Breast epithelium (tissue), 4 donors: Measurements from ENCODE around the gene ZGPAT. TPM values are rescaled to one million over a fixed set of nuclear protein-coding genes. Genes with fewer than 3 reads are reported as not detected.
A peak's percentile ranks its signal among the peaks of the same experiment; 100 is the strongest.

Experiments used
- DNase-seq, 2 donors: peaks; one replicate each; pipeline ENCODE4 v3.0.0-alpha.2; 2019; ENCODE audit warnings: low spot score in 2 of 2
- H3K27ac ChIP-seq, 2 donors: fragments of 200-600 bp; sonication (generic) in 1 of 2; one replicate each; pipeline ENCODE4 v1.5.1; 2016 to 2019; ENCODE audit warnings: mild to moderate bottlenecking in 1 of 2
- H3K27me3 ChIP-seq, 2 donors: fragments of 200-600 bp; sonication (generic) in 1 of 2; one replicate each; pipeline versions ENCODE4 v1.5.1 to v1.6.0; 2017 to 2019; ENCODE audit warnings: control low read depth in 1 of 2, mild to moderate bottlenecking in 1 of 2
- H3K36me3 ChIP-seq: fragments of 200-600 bp; one replicate; pipeline ENCODE4 v1.5.1; 2019
- H3K4me1 ChIP-seq, 2 donors: fragments of 200-600 bp; sonication (generic); one replicate each; pipeline ENCODE4 v1.5.1; 2016 to 2019; ENCODE audit warnings: control low read depth in 1 of 2
- H3K4me3 ChIP-seq, 3 donors: fragments of 200-600 bp; sonication (generic); 1 replicate in 2 of 3; 2 replicates in 1 of 3; pipeline ENCODE4 v1.5.1; 2016 to 2019; ENCODE audit warnings: mild to moderate bottlenecking in 3 of 3, moderate library complexity in 2 of 3
- H3K9me3 ChIP-seq, 2 donors: fragments of 200-600 bp; sonication (generic) in 1 of 2; one replicate each; pipeline ENCODE4 v1.5.1; 2016 to 2019; ENCODE audit warnings: control low read depth in 1 of 2
- POLR2A ChIP-seq: fragments of 450-650 bp; IDR thresholded peaks from one replicate; pipeline ENCODE4 v1.6.1; 2016; ENCODE audit warnings: antibody characterized with exemption, mild to moderate bottlenecking, moderate library complexity
- POLR2AphosphoS5 ChIP-seq, 3 donors: sonication (generic); formaldehyde crosslinking; IDR thresholded peaks; one replicate each; pipeline ENCODE4 v1.6.1; 2017; ENCODE audit warnings: antibody characterized with exemption in 3 of 3
- intact Hi-C: fragments of 100-400 bp; cut with DNase I; formaldehyde crosslinking; loops from one replicate; pipeline ENCODE4 v1.15.1; 2023; ENCODE audit warnings: low total_unique reads
- total RNA-seq, 3 donors: library from RNA; depleted of rRNA; stranded (reverse); fragments of >200 nt; gene quantifications; one replicate each; pipeline ENCODE4 v1.1.0, GENCODE V29; 2016
- TF ChIP-seq, protein P1 (sequence below), 3 donors: fragments of 450-650 bp; IDR thresholded peaks; one replicate each; pipeline ENCODE4 v1.5.1; 2016 to 2017; ENCODE audit warnings: antibody characterized with exemption in 3 of 3, mild to moderate bottlenecking in 3 of 3, moderate library complexity in 3 of 3

ZGPAT gene
- total RNA-seq, 3 donors from 2014 or later = 17.6 to 26.9 (median 24.9) TPM

DNA sequence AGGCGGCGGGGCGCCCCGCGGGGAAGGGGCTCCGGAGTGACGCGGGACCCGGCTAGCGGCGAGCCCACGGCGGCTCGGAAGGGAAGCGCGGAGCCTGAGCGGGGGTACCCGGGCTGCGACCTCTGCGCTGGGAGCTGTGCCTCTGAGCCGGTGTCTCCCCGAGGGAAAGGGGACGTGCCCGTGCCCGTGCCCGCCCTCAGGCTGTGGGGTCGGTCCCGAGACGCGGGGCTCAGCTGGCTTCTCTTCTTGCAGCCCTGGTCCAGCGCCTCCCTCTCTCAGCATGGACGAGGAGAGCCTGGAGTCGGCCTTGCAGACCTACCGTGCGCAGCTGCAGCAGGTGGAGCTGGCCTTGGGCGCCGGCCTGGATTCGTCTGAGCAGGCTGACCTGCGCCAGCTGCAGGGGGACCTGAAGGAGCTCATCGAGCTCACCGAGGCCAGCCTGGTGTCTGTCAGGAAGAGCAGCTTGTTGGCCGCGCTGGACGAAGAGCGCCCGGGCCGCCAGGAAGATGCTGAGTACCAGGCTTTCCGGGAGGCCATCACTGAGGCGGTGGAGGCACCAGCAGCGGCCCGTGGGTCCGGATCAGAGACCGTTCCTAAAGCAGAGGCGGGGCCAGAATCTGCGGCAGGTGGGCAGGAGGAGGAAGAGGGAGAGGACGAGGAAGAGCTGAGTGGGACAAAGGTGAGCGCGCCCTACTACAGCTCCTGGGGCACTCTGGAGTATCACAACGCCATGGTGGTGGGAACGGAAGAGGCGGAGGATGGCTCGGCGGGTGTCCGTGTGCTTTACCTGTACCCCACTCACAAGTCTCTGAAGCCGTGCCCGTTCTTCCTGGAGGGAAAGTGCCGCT lies 686 bp downstream of the ZGPAT start:
- no peaks in the 10 kb centered on the region for H3K9me3 ChIP-seq
- peak overlapping the region; percentile 88 to 93 (median 91) for H3K4me3 ChIP-seq
- H3K4me1 ChIP-seq = peaks cover 7 to 13% of the 10 kb centered on the region in 2 donors
- intact Hi-C loops = no loop called here
- peak overlapping the region; percentile 90 to 92 for H3K27ac ChIP-seq
- DNase-seq = no peak
- no peak for TF ChIP-seq POLR2AphosphoS5 (IDR thresholded peaks at IDR 0.05)
- TF ChIP-seq, protein P1, sequence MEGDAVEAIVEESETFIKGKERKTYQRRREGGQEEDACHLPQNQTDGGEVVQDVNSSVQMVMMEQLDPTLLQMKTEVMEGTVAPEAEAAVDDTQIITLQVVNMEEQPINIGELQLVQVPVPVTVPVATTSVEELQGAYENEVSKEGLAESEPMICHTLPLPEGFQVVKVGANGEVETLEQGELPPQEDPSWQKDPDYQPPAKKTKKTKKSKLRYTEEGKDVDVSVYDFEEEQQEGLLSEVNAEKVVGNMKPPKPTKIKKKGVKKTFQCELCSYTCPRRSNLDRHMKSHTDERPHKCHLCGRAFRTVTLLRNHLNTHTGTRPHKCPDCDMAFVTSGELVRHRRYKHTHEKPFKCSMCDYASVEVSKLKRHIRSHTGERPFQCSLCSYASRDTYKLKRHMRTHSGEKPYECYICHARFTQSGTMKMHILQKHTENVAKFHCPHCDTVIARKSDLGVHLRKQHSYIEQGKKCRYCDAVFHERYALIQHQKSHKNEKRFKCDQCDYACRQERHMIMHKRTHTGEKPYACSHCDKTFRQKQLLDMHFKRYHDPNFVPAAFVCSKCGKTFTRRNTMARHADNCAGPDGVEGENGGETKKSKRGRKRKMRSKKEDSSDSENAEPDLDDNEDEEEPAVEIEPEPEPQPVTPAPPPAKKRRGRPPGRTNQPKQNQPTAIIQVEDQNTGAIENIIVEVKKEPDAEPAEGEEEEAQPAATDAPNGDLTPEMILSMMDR (IDR thresholded peaks at IDR 0.05) = no peak
- no peak for TF ChIP-seq POLR2A
- no peaks in the 10 kb centered on the region for H3K27me3 ChIP-seq
- H3K36me3 ChIP-seq = peaks cover 7% of the 10 kb centered on the region

DNA sequence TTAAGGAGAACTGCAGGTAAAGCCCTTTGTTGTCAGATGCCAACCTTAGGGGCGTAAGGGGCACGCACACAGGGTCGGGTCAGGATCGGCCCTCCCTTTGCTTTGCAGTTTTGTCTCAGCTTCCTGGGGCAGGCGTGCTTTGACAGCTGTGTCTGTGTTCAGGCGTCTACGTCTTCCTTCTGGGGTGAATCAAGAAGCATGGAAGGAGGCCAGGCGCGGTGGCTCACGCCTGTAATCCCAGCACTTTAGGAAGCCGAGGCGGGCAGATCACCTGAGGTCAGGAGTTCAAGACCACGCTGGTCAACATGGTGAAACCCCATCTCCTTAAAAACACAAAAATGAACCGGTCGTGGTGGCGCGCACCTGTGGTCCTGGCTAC lies 1.3 kb downstream of the ZGPAT start:
- TF ChIP-seq, protein P1 (IDR thresholded peaks at IDR 0.05) = no peak
- TF ChIP-seq POLR2A = no peak
- H3K27me3 ChIP-seq = no peaks in the 10 kb centered on the region
- H3K4me3 ChIP-seq = peak overlapping the region; percentile 88 to 93 (median 91)
- H3K9me3 ChIP-seq = peaks cover 0 to 4% of the 10 kb centered on the region in 2 donors
- no peak overlapping the region for H3K27ac ChIP-seq
- intact Hi-C loops = no loop called here
- peaks cover 7 to 13% of the 10 kb centered on the region in 2 donors for H3K4me1 ChIP-seq
- H3K36me3 ChIP-seq = peaks cover 7% of the 10 kb centered on the region
- no peak for DNase-seq

DNA sequence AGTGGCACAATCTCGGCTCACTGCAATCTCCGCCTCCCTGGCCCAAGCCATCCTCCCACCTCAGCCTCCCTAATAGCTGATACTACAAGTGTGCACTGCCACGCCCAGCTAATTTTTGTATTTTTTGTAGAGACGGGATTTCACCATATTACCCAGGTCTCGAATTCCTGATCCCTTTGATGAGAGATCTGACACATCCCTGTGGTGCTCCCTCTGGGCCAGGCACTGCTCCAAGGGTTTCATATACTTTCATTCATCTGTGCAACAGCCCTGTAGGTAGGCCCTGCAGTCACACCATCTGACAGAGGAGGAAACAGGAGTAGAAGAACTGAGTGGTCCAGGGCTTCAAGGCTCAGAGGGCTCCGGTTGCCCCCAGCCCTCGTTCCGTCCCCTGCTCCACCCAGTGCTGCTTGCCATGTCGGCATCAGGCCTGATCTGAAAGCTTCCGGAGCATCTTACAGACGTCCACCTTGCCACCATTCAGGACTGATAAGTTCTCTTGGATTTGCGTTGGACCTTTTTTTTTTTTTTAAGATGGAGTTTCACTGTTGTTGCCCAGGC lies 3.3 kb downstream of the ZGPAT start:
- Histone ChIP-seq H3K4me3 (no peak overlapping the region), H3K9me3 (peaks cover 10 to 13% of the 10 kb centered on the region in 2 donors), H3K4me1 (peaks cover 7 to 10% of the 10 kb centered on the region in 2 donors), H3K36me3 (no peaks in the 10 kb centered on the region), H3K27me3 (no peaks in the 10 kb centered on the region), H3K27ac (no peak overlapping the region)
- TF ChIP-seq POLR2A (no peak), POLR2AphosphoS5 (IDR thresholded peaks at IDR 0.05) (no peak)
- TF ChIP-seq, protein P1 (IDR thresholded peaks at IDR 0.05) = no peak
- intact Hi-C loops = no loop called here
- no peak for DNase-seq

DNA sequence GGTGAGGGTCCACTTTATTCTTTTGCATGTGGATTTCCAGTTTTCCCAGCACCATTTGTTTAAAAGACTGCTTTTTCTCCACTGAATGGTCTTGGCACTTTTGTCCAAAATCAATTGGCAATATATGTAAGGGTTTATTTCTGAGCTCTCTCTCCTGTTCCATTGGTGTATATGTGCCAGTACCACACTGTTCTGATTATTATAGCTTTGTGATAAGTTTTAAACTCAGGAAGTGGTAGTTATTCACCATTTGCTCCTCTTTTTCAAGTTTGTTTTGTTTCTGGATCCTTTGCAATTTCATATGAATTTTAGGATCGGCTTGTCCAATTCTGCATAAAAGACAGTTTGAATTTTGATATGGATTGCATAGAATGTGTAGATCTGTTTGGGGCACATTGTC lies 4.4 kb downstream of the ZGPAT start:
- intact Hi-C loops = no loop called here
- H3K9me3 ChIP-seq = peaks cover 10 to 13% of the 10 kb centered on the region in 2 donors
- H3K4me1 ChIP-seq = peaks cover 0 to 7% of the 10 kb centered on the region in 2 donors
- TF ChIP-seq POLR2A (no peak), POLR2AphosphoS5 (IDR thresholded peaks at IDR 0.05) (no peak)
- TF ChIP-seq, protein P1 (IDR thresholded peaks at IDR 0.05) = no peak
- no peaks in the 10 kb centered on the region for H3K36me3 ChIP-seq
- no peaks in the 10 kb centered on the region for H3K27me3 ChIP-seq
- DNase-seq = no peak
- no peak overlapping the region for H3K27ac ChIP-seq
- no peak overlapping the region for H3K4me3 ChIP-seq

DNA sequence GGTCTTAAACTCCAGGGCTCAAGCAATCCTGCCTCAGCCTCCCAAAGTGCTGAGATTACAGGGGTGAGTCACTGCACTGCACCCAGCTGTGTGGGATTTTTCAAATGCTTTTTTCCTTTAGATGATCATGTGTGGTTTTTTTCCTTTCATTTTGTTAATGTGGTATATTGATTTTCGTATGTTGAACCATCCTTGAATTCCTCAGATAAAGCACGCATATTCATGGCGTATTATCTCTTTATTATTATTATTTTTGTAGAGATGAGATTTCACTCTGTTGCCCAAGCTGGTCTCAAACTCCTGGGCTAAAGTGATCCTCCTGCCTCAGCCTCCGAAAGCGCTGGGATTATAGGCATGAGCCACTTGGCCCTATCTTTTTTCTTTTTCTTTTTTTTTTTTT lies 7.0 kb downstream of the ZGPAT start:
- no peaks in the 10 kb centered on the region for H3K27me3 ChIP-seq
- intact Hi-C loops = no loop called here
- H3K9me3 ChIP-seq = peaks cover 16 to 25% of the 10 kb centered on the region in 2 donors
- H3K27ac ChIP-seq = no peak overlapping the region
- DNase-seq = no peak
- H3K4me1 ChIP-seq = no peaks in the 10 kb centered on the region
- TF ChIP-seq POLR2A (no peak), POLR2AphosphoS5 (IDR thresholded peaks at IDR 0.05) (no peak)
- TF ChIP-seq, protein P1 (IDR thresholded peaks at IDR 0.05) = no peak
- no peaks in the 10 kb centered on the region for H3K36me3 ChIP-seq
- H3K4me3 ChIP-seq = no peak overlapping the region
